ENCODE results near the gene RMI2. TPM values are rescaled to one million over a fixed set of nuclear protein-coding genes. Genes with fewer than 3 reads are reported as not detected.

The RMI2 gene
- total RNA-seq, 1 experiment from 2014 or later, result 11.1 TPM

- Histone ChIP-seq H3K9me3 (ENCODE audit: control insufficient read depth, insufficient read depth, low read depth, low read length) (no peaks in the 10 kb centered on the region), H3K4me1 (ENCODE audit: control insufficient read depth, insufficient read depth, low read length) (no peaks in the 10 kb centered on the region), H3K4me3 (ENCODE audit: low read depth in 2 of 2, low read length in 2 of 2) (no peak overlapping the region), H3K36me3 (ENCODE audit: control insufficient read depth, insufficient read depth, low read length) (no peaks in the 10 kb centered on the region), H3K27me3 (ENCODE audit: control insufficient read depth, insufficient read depth, low read length) (no peaks in the 10 kb centered on the region), H3K27ac (ENCODE audit: low read length) (no peak overlapping the region)
- intact Hi-C loops (cut with micrococcal nuclease; ENCODE audit: unreplicated experiment) (loop anchor here (10.0 kb wide), 1 partner anchor 424 kb away; no protein-coding TSS in a partner anchor), in situ Hi-C loops (cut with HindIII; ENCODE audit: low pct_unique_long_range_greater_than_20kb, low sequenced_read_pairs) (no loop called here)
- no peak for TF ChIP-seq POLR2AphosphoS5 (IDR thresholded peaks at IDR 0.05; ENCODE audit: low read depth, low read length)
- TF ChIP-seq TCF7L2 (IDR thresholded peaks at IDR 0.05; ENCODE audit: low read depth, low read length), result no peak
- no peak for TF ChIP-seq CTCF (IDR thresholded peaks at IDR 0.05)
- TF ChIP-seq, protein P1, sequence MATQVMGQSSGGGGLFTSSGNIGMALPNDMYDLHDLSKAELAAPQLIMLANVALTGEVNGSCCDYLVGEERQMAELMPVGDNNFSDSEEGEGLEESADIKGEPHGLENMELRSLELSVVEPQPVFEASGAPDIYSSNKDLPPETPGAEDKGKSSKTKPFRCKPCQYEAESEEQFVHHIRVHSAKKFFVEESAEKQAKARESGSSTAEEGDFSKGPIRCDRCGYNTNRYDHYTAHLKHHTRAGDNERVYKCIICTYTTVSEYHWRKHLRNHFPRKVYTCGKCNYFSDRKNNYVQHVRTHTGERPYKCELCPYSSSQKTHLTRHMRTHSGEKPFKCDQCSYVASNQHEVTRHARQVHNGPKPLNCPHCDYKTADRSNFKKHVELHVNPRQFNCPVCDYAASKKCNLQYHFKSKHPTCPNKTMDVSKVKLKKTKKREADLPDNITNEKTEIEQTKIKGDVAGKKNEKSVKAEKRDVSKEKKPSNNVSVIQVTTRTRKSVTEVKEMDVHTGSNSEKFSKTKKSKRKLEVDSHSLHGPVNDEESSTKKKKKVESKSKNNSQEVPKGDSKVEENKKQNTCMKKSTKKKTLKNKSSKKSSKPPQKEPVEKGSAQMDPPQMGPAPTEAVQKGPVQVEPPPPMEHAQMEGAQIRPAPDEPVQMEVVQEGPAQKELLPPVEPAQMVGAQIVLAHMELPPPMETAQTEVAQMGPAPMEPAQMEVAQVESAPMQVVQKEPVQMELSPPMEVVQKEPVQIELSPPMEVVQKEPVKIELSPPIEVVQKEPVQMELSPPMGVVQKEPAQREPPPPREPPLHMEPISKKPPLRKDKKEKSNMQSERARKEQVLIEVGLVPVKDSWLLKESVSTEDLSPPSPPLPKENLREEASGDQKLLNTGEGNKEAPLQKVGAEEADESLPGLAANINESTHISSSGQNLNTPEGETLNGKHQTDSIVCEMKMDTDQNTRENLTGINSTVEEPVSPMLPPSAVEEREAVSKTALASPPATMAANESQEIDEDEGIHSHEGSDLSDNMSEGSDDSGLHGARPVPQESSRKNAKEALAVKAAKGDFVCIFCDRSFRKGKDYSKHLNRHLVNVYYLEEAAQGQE (IDR thresholded peaks at IDR 0.05; ENCODE audit: insufficient read depth in 1 of 2, low read depth in 2 of 2, low read length in 1 of 2), result no peak
- no peak for TF ChIP-seq SIN3A (IDR thresholded peaks at IDR 0.05; ENCODE audit: borderline replicate concordance, insufficient read depth, low read depth, low read length)
- ChIA-PET POLR2A (interaction anchor here (0.8 to 1.2 kb wide), 2 partner anchors 10 to 15 kb away, joined by 3 read pairs; no protein-coding TSS in a partner anchor), CTCF (interaction anchor here (1.1 kb wide), 1 partner anchor 37 kb away, joined by 4 read pairs; no protein-coding TSS in a partner anchor)
- no TSS peak for BruUV-seq (replicated peaks)
- DNase-seq (ENCODE audit: low read depth, low spot score) (no peak), ATAC-seq (no peak)
These were observed 43.8 kb downstream of the RMI2 start for GRCh38 chr16:11389083-11389482.

- Histone ChIP-seq H3K9me3 (ENCODE audit: control insufficient read depth, insufficient read depth, low read depth, low read length) (no peaks in the 10 kb centered on the region), H3K27ac (ENCODE audit: low read length) (no peak overlapping the region), H3K36me3 (ENCODE audit: control insufficient read depth, insufficient read depth, low read length) (no peaks in the 10 kb centered on the region), H3K4me1 (ENCODE audit: control insufficient read depth, insufficient read depth, low read length) (no peaks in the 10 kb centered on the region), H3K27me3 (ENCODE audit: control insufficient read depth, insufficient read depth, low read length) (no peaks in the 10 kb centered on the region), H3K4me3 (ENCODE audit: low read depth in 2 of 2, low read length in 2 of 2) (no peak overlapping the region)
- in situ Hi-C loops (cut with HindIII; ENCODE audit: low pct_unique_long_range_greater_than_20kb, low sequenced_read_pairs) (no loop called here), intact Hi-C loops (cut with micrococcal nuclease; ENCODE audit: unreplicated experiment) (loop anchor here (10.0 kb wide), 1 partner anchor 425 kb away; no protein-coding TSS in a partner anchor)
- POLR2A ChIA-PET, result interaction anchor here (0.5 to 1.2 kb wide), 3 partner anchors 16 to 336 kb away, joined by 3 to 18 read pairs (median 17); no protein-coding TSS in a partner anchor
- no TSS peak for BruUV-seq (replicated peaks)
- ATAC-seq, result no peak
- DNase-seq (ENCODE audit: low read depth, low spot score), result no peak
- TF ChIP-seq POLR2AphosphoS5 (IDR thresholded peaks at IDR 0.05; ENCODE audit: low read depth, low read length), result no peak
- TF ChIP-seq, protein P1 (IDR thresholded peaks at IDR 0.05; ENCODE audit: insufficient read depth in 1 of 2, low read depth in 2 of 2, low read length in 1 of 2), result no peak
- TF ChIP-seq SIN3A (IDR thresholded peaks at IDR 0.05; ENCODE audit: borderline replicate concordance, insufficient read depth, low read depth, low read length), result no peak
- no peak for TF ChIP-seq TCF7L2 (IDR thresholded peaks at IDR 0.05; ENCODE audit: low read depth, low read length)
- TF ChIP-seq CTCF (IDR thresholded peaks at IDR 0.05), result no peak
- CTCF ChIA-PET, result interaction anchor here (0.6 to 1.1 kb wide), 3 partner anchors 36 to 452 kb away, joined by 4 to 6 read pairs (median 4); no protein-coding TSS in a partner anchor
These were observed 44.6 kb downstream of the RMI2 start for GRCh38 chr16:11389631-11390565.
